Measurements from ENCODE around the gene IL32.

The IL32 gene

DNA sequence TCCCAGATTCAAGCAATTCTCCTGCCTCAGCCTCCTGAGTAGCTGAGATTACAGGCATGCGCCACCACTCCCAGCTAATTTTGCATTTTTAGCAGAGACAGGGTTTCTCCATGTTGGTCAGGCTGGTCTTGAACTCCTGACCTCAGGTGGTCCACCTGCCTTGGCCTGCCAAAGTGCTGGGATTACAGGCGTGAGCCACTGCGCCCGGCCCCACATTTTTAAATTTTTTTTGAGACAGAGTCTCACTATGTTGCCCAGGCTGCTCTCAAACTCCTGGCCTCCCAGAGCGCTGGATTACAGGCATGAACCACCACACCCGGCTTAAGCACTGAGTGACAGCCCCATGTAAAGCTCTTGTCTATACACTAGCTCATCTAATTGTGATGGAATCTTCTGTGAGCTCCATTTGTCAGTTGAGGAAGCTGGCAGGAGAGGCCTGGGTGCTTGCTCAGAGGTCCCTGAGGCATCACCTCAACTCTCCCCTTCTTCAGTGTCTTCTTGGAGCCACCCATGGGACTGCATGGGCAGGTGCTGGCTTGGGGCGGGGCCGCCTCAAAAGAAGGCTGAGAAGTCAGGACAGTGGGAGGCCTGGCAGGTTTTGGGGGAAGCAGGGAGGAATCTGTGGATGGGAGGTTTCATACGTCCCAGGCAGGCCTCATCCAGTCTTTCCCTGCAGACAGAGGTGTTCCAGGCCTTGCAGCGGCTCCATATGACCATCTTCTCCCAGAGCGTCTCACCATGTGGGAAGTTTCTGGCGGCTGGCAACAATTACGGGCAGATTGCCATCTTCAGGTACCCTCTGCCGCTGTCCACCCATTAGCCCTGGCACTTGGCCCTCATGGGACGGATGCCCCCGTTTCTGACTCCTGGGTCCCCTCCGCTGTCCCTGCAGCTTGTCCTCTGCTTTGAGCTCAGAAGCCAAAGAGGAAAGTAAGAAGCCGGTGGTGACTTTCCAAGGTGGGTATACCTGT lies 40.1 kb upstream of the IL32 start:
- no peak overlapping the region for H3K4me3 ChIP-seq (ENCODE audit: low read depth, low read length)

DNA sequence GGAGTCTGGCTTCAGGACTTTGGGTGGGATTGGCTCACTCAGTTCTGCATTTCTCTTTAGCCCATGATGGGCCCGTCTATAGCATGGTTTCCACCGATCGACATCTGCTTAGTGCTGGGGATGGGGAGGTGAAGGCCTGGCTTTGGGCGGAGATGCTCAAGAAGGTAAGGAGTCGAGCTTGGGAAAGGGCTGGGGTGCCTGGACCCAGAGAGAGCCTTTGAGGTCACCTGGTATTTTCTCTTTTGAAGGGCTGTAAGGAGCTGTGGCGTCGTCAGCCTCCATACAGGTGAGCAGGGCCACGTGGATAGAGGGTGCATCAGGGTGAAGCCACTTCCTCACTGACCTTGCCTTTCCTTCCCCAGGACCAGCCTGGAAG lies 39.4 kb upstream of the IL32 start:
- H3K4me3 ChIP-seq (ENCODE audit: low read depth, low read length) = no peak overlapping the region
- TF ChIP-seq, protein P1, sequence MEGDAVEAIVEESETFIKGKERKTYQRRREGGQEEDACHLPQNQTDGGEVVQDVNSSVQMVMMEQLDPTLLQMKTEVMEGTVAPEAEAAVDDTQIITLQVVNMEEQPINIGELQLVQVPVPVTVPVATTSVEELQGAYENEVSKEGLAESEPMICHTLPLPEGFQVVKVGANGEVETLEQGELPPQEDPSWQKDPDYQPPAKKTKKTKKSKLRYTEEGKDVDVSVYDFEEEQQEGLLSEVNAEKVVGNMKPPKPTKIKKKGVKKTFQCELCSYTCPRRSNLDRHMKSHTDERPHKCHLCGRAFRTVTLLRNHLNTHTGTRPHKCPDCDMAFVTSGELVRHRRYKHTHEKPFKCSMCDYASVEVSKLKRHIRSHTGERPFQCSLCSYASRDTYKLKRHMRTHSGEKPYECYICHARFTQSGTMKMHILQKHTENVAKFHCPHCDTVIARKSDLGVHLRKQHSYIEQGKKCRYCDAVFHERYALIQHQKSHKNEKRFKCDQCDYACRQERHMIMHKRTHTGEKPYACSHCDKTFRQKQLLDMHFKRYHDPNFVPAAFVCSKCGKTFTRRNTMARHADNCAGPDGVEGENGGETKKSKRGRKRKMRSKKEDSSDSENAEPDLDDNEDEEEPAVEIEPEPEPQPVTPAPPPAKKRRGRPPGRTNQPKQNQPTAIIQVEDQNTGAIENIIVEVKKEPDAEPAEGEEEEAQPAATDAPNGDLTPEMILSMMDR (IDR thresholded peaks at IDR 0.05; ENCODE audit: low read depth, low read length) = no peak

More for the DNA sequence above, 40.1 kb upstream of the IL32 start:
- TF ChIP-seq, protein P1 (IDR thresholded peaks at IDR 0.05; ENCODE audit: low read depth, low read length) = no peak

DNA sequence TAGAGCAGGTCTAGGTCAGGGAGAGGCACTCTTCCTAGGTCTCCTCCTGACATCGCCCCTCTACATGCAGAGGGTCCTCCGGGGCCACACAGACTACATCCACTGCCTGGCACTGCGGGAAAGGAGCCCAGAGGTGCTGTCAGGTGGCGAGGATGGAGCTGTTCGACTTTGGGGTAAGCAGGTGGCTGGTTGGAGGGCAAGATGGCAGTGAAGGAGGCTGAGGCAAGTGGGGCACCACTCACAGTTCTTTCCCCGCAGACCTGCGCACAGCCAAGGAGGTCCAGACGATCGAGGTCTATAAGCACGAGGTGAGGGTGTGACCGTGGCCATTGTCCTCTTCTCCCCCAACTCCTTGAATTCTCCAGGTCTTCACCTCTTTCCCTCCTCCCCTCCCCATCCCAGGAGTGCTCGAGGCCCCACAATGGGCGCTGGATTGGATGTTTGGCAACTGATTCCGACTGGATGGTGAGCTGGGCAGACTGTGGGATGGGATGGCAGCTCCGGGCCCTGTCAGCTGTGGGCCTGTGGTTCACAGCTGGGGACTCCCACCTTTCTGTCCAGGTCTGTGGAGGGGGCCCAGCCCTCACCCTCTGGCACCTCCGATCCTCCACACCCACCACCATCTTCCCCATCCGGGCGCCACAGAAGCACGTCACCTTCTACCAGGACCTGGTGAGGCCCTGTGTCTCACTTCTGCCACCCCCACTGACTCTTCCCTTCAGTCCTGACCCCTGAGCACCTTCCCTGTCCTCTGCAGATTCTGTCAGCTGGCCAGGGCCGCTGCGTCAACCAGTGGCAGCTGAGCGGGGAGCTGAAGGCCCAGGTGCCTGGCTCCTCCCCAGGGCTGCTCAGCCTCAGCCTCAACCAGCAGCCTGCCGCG lies 38.6 kb upstream of the IL32 start:
- TF ChIP-seq, protein P1 (IDR thresholded peaks at IDR 0.05; ENCODE audit: low read depth, low read length) = no peak
- no peak overlapping the region for H3K4me3 ChIP-seq (ENCODE audit: low read depth, low read length)

DNA sequence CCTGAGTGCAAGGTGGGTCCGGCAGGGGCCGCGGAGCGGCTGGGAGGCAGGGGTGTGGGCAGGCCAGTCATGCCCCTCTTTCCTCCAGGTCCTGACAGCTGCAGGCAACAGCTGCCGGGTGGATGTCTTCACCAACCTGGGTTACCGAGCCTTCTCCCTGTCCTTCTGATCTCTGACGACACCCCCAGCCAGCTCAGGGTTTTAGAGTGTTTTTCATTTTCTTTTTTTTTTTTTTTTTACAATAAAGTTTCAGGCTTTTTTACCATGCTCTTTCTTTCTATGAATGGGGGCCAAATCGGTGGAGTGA lies 38.0 kb upstream of the IL32 start:
- TF ChIP-seq, protein P1 (IDR thresholded peaks at IDR 0.05; ENCODE audit: low read depth, low read length) = no peak
- H3K4me3 ChIP-seq (ENCODE audit: low read depth, low read length) = no peak overlapping the region

DNA sequence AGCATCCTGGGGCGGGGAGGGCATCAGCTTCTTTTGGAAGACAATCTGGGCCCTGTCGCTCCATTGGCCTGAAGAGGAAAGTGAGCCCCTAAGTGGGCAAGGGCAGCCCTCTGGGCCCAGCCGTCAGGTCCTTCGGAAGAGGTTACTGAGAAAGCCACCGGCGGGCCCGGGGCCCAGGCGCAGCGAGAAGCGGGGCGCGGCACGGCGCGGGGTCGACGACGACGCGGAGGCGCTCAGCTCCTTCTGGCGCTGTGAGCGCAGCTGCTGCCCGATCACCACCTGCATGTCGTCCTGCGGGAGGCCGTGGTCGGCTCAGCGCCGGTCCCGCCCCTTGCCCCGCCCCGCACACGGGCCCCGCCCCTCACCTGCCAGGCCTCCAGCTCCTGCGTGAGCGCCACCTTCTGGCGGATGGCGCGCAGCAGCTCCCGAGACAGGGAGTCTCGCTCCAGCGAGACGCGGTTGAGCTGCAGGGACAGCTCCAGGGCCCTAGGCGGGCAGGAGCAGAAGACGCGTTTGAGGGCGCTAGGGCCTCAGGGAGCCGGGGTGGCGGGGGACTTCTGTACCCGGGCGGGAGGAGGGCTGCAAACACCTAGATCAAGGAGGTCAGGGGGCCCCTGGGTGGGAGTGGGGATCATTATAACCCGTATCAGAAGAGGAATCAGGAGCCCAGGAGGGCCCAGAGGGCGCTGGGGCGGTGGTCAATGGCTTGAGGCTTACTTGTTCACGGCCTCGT lies 37.3 kb upstream of the IL32 start:
- TF ChIP-seq, protein P1 (IDR thresholded peaks at IDR 0.05; ENCODE audit: low read depth, low read length) = 0 out of 2 replicates have a peak, but pooled peaks have one; percentile 20
- no peak overlapping the region for H3K4me3 ChIP-seq (ENCODE audit: low read depth, low read length)

DNA sequence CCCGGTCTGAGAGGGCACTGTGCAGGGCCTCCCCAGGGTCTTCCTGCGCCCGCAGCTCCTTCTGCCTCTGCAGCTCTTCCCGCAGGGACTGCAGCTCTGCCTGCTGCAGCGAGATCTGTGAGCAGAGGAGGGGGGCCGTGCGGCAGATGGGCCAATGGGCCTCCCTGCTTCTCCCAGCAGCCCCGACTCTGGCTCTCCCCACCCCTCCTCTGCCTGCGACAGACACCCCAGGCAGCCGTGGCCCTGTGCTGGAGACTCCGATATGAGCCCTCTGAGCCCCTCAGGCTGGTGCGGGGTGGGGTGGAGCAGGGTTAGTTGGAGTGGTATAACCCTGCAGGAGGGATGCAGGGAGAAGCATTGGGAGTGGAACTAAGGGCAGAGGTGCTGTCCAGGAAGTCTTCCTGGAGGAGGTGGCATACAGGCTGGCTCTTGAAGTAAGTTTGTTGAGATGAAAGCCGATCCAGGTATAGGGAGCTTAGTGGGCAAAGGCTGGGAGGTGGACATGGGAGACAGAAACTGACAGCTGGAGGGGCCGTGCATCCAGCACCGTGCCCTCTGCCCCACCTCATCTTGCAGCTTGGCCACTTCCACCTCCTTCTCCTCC lies 36.6 kb upstream of the IL32 start:
- TF ChIP-seq, protein P1 (IDR thresholded peaks at IDR 0.05; ENCODE audit: low read depth, low read length) = no peak
- no peak overlapping the region for H3K4me3 ChIP-seq (ENCODE audit: low read depth, low read length)

All from WI38 (cell line).